Right lobe of liver (tissue), 4 donors: Measurements from ENCODE around the gene KDM1A.
"Not testable (repeated sequence)": the region's sequence is repeated elsewhere in the genome, so short reads cannot be mapped to it uniquely, and the experiment has no call there.

Source experiments
- POLR2A ChIP-seq: fragments of 450-650 bp; IDR thresholded peaks from one replicate; pipeline ENCODE4 v1.6.1; 2017; ENCODE audit warnings: antibody characterized with exemption, mild to moderate bottlenecking
- TF ChIP-seq, protein P1 (sequence below), 4 donors: fragments of 200-600 bp in 3 of 4; fragments of 450-650 bp in 1 of 4; IDR thresholded peaks; one replicate each; pipeline versions ENCODE4 v1.5.1 to v1.8.0; 2016 to 2022; ENCODE audit warnings: antibody characterized with exemption in 4 of 4, mild to moderate bottlenecking in 2 of 4
- donor health status: DM: no; HTN: no; CAD: no.
- donor health status: DM: no; HTN: no; CAD: no.
- donor health status: DM: no; HTN: yes; CAD: no.

DNA sequence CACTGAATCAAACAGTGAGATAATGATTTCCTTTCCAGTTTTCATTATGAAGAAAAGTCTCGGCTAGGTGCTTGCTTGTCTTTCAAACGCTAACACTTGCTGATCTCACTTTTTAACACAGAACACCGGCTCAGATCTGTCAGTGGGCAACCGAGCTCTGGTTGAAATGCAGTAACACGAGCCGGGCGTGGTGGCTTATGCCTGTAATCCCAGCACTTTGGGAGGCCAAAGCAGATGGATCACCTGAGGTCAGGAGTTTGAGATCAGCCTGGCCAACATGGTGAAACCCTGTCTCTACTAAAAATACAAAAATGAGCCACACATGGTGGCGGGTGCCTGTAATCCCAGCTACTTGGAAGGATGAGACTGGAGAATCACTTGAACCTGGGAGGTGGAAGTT is 9.2 kb upstream of the KDM1A start:
- TF ChIP-seq, protein P1, sequence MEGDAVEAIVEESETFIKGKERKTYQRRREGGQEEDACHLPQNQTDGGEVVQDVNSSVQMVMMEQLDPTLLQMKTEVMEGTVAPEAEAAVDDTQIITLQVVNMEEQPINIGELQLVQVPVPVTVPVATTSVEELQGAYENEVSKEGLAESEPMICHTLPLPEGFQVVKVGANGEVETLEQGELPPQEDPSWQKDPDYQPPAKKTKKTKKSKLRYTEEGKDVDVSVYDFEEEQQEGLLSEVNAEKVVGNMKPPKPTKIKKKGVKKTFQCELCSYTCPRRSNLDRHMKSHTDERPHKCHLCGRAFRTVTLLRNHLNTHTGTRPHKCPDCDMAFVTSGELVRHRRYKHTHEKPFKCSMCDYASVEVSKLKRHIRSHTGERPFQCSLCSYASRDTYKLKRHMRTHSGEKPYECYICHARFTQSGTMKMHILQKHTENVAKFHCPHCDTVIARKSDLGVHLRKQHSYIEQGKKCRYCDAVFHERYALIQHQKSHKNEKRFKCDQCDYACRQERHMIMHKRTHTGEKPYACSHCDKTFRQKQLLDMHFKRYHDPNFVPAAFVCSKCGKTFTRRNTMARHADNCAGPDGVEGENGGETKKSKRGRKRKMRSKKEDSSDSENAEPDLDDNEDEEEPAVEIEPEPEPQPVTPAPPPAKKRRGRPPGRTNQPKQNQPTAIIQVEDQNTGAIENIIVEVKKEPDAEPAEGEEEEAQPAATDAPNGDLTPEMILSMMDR (IDR thresholded peaks at IDR 0.05) = not testable (repeated sequence)
- not testable (repeated sequence) for TF ChIP-seq POLR2A
